Embryonic facial prominence (tissue), 1 donor: ENCODE data around the gene DUS1L.

ENCODE experiments used
- DNase-seq: peaks from one replicate; pipeline ENCODE4 v3.0.0-alpha.2; 2016; ENCODE audit errors: extremely low spot score

Gene DUS1L

DNA sequence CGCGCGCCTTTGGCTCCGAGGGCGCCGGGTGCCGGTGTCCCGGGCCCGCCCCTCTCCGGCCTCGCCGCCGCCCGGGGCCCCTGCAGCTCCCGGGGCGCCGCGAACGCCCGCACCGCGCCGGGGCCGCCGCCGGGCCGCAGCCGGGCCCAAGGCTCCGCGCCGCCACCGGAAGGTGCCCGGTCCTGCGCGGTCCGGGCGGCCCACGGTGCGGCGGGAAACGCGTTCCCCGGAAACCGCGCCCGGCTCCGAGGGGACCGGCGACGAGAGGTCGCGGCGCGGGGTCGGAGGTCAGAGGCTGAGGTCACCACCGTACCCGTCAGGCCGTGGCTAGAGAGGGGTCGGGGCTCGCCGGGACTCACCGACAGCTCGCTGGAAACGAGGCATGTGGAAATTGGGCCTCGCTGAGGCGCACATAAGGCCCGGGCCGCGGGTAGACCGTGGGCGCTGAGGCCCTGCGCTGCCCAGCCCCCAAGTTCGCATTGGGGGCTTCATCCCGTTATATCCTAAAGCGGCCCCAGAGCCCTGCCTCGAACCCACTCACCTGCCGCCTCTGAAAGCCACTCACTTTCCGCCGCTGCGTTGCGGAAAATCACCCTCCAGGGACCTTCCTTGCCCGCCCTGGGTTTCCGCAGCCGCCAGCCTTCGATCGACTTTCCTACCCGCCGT lies at the start of gene DUS1L:
Gene DUS1L, minus strand, starts transcription at position 167 of the 666 bp plus-strand sequence. CDS start 745 bp downstream, outside the sequence.
- no peak for DNase-seq

DNA sequence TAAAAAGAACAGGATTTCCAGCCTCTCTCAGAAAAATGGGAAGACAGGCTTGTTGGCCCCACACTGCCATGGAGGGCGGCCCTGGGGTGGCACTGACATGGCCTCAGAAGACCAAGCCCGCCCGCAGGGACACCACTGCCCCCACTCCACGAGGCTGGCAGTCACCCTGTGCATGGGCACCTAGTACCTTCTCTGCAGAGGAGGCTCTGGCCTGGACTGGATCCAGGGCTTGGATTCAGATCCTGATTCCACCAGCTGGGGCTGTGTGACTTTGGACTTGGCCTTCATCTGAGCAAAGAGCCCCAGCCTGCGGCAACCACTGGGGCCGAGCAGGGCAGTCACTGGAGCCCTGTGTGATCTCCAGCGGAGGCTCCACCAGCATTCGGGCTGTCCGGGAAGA lies 49.3 kb upstream of the DUS1L start:
- no peak for DNase-seq

DNA sequence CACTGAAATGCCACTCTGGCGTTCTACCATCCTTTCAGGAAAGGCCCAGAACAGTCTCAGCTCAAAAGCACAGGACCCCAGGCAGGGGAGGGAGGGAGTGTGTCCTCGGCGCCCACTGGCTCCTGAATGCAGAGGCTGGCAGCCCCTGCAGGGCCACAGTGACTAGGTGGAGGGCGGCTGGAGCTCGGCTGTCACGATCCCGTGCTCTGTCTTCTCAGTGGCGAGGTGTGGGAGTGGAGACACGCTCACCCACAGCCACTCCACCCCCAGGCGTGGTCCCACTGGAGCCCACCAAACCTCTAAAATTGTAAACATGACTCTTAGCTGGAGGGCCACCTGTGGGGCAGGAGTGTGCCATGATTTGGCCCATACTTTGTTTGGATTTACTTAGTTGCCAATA lies 48.8 kb upstream of the DUS1L start:
- no peak for DNase-seq

DNA sequence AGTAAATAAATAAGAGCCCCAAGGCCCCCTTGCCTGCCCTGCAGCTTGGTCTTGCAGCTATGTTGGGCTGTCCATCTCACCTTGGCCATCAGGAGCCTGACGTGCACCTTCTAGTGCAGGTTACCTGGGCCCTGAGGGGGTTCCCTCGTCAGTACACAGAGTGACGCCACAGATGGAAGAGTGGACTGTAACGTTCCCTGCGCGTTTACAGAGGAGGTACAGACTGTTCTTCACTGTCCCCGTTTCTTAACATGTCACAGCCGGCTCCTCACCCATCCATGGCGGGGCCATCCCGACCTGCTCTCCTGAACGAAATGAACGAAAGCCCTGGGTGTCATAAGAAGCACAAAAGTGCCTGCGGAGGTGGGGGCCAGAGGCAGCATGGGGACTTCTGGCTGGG lies 48.3 kb upstream of the DUS1L start:
- no peak for DNase-seq

DNA sequence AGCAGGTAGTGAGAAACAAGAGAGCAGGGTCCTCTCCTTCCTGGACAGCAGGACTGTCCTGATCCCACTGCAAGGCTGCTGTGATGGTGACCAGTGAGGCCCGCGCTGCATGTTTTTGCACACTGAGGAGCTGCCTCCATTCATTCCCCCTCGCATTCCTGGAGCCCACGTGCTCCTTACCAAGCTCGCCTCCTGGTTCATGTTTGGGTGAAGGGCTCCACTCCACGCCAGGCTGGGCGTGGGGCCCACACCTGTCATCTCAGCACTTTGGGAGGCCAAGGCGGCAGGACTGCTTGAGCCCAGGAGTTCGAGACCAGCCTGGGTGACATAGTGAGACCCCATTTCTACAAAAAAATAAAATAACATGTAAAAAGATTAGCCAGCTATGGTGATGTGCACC lies 47.8 kb upstream of the DUS1L start:
- DNase-seq: no peak

DNA sequence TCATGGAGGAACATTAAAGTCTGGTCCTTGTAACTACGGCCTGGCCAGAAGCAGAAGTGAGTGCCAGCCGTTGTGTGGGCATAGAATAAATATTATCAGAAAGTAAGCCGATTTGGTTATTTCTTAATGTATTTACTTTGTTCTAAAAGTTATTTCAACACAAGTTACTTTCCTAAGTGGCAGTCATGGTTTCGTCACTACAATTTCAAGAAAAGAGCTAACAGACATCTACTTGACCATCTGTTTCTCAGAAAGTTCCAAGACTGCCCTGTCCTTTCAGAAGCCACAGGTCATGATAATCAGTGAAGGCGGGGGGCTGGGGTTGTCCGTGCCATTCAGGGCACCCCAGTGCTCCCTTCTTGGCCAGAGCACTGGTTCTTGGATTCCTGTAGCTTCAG lies 47.3 kb upstream of the DUS1L start:
- no peak for DNase-seq

DNA sequence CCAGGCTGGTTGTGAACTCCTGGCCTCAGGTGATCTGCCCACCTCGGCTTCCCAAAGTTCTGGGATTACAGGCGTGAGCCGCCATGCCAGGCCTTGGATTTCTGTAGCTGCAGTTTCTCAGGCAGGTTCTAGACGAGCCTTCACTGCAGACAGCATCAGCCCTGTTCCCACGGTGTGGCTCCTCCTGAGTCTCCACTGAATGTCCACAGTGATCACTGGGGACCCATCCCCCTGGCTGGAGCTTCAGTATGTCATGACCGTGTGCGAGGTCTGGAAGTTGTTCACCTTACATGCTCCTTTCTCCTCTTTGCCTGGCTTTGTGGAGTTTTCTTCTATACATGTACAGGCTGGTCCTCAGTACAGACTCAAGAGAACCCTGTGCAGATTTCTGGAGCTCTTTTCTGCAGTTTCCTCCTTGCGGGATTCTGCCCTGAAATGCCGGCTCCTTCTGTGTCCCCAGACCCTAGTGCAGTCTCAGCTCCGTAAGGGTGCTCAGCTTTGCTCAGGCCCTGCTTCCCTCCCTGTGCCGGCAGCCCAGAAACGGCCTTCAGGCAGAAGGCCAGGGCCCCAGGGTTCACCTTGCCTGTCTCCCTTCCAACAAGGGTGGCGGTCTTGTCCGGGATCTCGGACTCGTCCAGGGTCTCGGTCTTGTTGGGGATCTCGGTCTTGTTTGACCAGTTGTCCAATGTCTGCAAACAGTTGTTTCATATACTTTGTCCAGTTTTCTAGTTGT lies 46.7 kb upstream of the DUS1L start:
- no peak for DNase-seq

DNA sequence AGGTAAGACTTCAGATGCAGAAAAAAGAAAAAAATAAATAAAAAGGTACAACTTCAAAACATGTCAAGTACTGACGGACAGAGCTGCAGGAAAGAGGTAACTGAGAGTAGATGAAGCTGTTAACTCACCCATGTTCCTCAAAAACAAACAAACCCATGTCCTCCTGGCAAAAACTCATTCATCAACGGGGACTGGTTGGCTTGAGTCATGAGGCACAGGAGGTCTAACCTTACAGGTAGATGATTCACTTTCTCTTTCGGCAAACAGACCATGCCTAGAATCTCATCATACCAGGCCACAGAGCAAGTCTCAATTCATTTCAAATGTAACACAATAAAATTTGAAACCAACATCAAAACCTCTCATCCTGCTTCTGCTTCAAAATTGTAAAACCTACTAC lies 44.7 kb upstream of the DUS1L start:
- DNase-seq: no peak

DNA sequence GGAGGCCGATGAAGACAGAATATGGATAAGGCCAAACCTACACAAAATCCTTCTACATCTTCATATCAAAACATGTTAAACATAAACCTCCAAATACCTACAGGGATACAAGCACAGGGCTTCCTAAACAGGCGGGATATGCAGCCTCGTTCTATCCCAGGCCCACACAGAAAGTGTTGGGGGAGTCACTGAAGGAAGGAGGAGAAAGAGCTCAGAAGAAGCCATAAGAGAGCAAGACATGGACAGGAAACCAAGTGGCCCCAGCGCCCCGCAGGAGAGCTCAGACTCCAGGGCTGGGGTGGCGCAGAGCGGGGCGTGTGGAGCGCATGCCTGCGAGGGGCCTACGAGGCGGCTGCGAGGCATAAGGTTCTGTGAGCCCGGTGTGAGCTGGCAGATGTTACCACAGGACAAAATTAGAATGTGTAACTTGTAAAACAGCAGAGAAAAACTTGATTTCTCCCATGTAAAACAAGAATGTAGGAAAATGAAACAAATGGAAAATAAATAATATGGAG lies 43.4 kb upstream of the DUS1L start:
- DNase-seq: no peak

DNA sequence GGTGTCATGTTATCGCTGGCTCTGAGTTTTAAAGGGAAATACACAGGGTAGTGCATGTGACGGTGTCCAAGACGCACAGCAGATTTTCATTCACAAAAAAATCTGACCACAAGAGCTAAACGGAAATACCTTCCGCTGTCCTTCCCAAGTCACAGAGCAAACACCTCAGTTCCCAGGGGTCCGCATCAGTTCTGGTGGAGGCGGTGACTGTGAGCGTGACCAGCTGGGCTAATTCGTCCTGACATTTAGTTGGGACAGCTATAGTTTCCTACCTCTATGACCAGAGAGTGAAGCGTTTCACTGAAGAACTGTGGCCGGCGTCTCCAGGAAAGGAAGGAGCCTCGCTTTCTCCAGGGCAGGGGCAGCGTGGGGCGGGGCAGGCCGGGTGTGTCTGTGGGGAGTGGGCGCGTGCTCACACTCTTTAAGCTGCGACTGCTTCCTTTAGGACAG lies 42.9 kb upstream of the DUS1L start:
- no peak for DNase-seq

DNA sequence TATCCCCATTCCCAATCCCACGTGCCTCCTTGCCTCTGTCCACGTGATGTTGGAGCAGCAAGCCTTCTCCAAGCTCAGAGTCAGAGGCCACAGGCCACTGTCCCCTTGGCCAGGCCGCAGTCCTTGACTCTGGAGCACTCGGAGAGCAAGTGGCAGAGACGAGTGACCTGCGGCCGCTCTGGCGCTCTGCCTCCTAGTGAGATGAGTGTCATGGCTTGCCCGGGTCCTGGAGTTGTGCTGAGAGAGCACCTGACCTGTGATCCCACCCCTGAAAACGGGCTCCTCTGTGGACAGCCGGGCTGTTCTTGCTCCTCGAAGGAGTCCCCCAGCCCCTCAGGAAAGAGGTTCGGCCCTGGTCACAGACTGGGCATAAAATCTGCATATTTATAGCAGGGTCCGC lies 42.4 kb upstream of the DUS1L start:
- no peak for DNase-seq

DNA sequence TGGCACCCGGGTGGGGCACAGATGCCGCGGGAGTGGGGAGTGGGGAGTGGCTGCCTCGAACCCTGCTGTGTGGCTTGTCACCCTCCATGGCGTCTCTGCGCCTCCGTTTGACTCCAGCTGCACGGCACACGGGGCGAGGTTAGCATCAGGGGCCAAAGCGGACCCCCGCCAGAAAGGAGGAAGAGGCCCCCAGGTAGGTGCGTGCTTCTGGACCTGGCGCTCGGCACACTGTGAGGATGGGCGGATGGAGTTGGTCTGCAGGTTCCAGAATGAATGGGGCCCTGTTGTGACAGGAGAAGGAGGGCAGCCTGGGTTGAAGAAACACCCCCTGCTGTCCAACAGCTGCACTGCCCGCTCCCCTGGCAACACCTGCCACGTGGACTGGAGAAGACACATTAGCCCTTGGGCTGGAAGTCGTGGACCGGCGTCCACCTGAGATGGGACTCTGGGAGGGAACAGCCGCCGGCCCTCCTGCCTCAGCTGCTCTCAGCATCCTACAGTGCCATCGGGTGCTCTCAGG lies 41.8 kb upstream of the DUS1L start:
- no peak for DNase-seq

DNA sequence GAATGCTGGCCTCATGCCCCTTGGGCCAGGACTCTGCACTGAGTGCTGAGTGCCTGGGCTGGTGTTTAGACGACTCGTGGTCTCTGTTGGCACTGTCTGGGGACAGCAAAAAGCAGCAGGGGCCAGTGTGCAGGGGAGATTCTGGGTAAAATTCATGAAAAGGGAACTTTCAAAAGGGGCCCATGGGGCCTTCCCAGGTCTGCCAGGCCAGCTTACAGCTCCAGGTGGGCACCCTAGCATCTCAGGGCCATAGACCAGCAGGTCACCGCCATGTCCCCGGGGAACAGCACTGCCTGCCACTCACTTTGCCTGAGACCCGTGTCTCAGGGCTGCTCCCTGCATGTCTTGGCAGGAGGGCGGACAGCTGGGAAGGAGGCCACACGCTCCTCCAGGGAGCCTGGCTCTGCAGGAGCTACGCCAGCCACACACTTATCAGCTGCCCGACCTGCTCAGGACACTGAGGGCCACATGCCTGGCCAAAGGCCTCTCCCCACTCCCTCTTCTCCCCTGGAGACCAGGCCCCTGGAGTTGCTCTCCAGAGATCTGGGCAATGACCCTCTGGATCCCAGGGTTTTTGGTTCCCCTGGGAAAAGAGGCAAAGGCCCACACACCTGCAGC lies 41.2 kb upstream of the DUS1L start:
- DNase-seq: no peak

DNA sequence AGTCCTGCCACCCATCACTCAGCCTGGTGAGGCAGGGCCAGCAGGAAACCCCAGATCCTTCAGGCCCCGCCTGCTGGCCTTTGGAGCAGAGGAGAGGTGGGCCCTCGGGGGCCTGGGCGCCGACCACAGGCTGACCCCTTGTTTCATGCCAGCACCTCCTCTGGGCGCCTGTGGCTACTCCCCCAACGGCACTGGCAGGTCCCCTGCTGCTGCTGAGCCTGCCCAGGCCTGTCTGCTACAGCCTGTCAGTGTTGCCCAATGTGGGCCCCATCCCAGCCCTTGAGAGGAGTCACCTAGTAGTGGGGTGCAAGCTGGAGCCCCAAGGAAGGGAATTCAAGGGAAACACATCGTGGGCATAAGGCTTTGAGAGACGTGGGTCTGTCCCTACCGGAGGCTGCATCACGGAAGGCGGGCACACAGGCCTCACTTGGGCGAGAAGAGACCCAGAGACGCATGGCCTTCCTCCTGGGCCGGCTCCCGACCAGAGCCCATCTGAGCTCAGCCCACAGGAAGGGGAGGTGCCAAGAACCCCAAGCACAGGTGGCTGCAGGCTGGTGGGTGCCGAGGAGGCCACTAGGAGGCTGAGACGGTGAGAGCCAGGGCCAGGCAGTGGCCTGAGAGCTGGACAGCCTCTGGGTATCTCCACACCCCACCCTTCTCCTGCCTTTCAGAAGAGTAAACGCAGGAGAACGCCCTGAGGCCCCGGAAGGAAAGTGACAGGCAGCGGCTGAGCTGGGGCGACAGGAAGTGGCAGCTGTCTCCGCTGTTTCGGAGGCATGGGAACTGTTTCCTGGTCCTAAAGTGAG lies 40.5 kb upstream of the DUS1L start:
- no peak for DNase-seq

DNA sequence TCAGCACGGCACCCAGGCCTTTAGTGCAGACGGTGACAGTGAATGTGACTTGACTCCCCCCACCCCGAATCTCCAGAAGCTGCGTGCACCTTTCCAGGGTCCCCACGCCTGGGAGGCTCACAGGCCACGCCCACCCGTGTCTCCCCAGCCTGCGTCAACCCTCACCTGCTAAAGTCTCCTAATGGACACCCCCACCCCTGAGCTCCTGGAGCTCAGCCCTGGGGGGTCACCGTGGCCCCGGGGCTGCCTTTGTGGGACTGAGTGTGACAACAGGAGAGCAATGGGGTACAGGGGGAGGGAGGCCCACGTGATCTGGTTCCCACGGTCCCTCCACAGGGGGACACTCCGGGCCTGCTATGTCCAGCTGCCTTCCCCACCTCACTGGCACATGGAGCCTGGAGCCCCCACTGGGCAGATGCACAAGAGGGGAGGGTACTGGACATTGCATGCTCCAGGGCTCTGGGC lies 39.8 kb upstream of the DUS1L start:
- no peak for DNase-seq

DNA sequence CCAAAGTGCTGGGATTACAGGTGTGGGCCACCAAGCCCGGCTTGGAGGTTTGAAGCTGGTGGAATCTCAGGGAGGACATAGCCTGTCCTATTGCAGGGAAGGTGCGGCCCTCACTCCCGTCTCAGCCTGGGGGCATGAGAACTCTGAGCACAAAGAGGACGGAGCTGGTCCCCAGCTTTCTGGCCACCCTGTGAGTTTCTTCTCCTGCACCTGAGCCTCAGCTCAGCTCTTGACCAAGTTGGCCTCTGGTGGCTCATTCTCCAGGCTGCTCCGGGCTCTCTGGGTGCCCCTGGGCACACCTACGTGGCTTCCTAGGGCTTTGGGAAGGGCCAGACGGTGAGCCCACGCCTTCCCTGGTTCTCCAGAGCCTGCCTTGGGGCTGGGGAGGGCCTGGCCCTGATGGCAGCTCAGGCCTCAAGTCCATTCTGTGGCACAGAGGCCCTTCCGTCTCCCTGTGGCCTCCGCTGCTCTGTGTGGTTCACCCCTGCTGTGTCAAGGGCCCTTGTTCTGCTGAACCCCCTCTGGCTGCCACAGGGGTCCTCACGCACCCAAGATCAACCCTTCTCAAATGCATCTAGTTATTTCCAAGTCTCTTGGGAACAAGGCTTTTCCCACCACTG lies 39.3 kb upstream of the DUS1L start:
- DNase-seq: no peak

DNA sequence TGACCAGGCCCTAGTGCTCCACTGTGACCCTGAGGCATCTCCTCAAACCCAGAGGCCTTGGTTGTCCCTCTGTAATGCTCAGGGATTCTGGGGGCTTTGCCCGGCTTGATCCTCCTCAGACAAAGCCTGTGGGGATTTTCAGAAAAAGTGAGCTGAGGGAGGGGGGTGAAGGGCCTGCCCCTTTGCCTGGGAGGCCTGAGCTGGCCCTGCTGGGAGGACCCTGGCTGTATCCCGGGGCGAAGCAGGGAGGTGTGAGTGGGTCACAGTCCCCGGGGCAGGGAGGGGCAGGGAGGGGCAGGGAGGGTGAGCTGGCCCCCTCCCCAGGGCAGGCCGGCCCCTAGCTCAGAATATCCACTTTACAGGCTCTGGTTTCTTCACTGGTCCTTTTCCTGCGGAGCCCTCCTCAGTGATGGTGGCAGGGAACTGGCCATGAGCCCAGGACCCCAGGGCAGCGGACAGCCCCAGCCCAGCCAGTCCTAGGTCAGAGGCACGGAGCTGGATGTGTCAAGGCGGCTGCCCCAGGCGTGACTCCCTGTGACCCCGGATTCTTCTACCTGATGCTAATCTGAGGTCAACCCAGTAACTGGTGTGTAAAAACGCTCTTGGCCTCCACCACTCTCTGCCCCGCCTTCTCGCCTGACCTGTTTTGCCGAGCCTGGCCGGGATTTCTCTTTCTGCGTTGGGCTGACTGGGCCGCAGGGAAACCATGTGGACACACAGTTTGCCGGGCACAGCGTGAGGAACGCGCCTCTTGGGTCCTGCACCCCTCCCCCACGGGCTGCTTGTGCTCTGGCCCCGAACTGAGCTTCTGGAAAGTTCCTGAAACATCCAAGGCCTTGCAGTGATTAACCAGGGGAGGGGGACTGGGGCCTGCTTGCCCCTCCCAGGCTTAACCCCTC lies 38.2 kb upstream of the DUS1L start:
- DNase-seq: no peak

DNA sequence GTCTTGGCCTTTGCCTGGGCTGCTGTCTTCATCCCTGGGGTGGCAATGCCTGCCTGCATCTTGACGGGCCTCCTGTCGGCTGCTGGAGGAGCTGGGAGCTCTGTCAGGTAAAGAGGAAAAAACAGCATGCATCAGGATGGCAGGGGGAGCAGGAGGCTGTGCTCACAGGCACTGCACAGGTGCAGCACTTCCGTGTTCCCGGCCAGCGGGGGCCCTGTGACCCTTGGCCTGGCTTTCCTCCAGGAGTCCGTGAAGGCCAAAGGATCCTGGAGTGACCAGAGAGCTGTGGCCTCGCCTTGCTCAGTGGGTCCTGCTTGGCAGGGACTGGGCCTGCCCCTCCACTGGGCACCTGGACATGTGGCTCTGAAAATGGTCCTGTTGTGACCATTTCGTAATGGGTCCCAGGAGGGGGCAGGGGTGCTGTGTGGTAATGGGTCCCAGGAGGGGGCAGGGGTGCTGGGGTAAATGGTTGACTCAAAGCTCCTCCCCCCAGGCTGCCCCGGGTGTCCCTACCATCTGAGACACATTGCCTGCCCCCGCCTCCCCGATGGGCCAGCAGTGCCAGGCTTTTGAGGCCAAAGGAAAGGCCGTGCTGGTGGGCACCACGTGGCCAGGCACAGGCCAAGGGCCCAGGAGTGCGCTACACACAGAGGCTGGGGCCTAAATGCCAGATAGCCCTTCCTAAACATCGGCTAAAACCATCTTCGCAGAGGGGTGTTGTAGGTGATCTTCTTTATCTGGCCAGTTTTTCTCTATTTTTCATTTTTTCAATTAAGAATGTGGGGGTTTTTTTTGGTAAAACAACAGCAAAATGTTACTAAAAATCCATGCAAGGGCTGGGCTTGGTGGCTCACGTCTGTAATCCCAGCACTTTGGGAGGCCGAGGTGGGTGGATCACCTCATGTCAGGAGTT lies 36.4 kb upstream of the DUS1L start:
- no peak for DNase-seq

DNA sequence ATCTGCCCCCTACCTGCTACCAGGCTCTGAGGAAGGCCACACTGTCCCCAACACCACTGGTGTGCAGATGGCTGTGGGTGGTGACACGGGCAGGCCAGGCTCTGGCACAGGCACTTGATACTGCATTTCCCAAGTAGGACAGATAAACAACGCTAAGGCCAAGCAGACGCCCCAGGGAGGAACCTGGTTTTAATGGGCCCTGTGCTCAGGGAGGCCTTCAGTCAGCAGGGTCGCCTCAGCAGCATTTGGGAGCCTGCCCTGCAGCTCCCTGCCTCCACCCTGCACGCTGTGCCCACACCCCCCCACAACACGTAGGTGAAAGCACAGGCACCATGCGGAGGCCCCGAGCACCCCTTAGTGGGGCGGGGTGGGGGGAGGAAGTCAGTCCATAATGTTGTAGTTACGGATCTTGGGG lies 35.7 kb upstream of the DUS1L start:
- no peak for DNase-seq
